Spinal cord (tissue), 10 donors: ENCODE results near the gene POU2F1. TPM values are rescaled to one million over a fixed set of nuclear protein-coding genes. Genes with fewer than 3 reads are reported as not detected.
A peak's percentile ranks its signal among the peaks of the same experiment; 100 is the strongest.
"Not testable (repeated sequence)": the region's sequence is repeated elsewhere in the genome, so short reads cannot be mapped to it uniquely, and the experiment has no call there.

ENCODE experiments used
- DNase-seq, 6 donors: peaks; one replicate each; pipeline versions ENCODE4 v3.0.0 to v3.0.0-alpha.2; 2013 to 2015; ENCODE audit warnings: low spot score in 6 of 6, low read depth in 4 of 6
- H3K27ac ChIP-seq: one replicate; pipeline ENCODE4 v1.5.1; 2013; ENCODE audit warnings: low read depth, low read length, control low read depth
- H3K27me3 ChIP-seq: one replicate; pipeline ENCODE4 v1.6.1; 2013; ENCODE audit warnings: low read length; ENCODE audit not compliant: control insufficient read depth, insufficient read depth
- H3K36me3 ChIP-seq: one replicate; pipeline ENCODE4 v1.6.1; 2013; ENCODE audit warnings: low read length; ENCODE audit not compliant: control insufficient read depth, insufficient read depth
- H3K4me1 ChIP-seq: one replicate; pipeline ENCODE4 v1.6.1; 2013; ENCODE audit warnings: low read length; ENCODE audit not compliant: control insufficient read depth, insufficient read depth
- H3K4me3 ChIP-seq: one replicate; pipeline ENCODE4 v1.5.1; 2013; ENCODE audit warnings: low read depth, low read length, control low read depth
- H3K9me3 ChIP-seq: one replicate; pipeline ENCODE4 v1.6.1; 2013; ENCODE audit warnings: low read length; ENCODE audit not compliant: control insufficient read depth, insufficient read depth
- WGBS: methylation state at CpG from one replicate; pipeline ENCODE4 v1.1.5; 2013; ENCODE audit warnings: missing lambda C conversion rate; ENCODE audit not compliant: insufficient coverage; 5-methylcytosine and 5-hydroxymethylcytosine counted together
- polyA plus RNA-seq, 2 donors: library from polyadenylated mRNA; unstranded; fragments of 120-200 nt; gene quantifications; one replicate each; pipeline ENCODE4 v1.2.1, GENCODE V29; 2013; ENCODE audit not compliant: insufficient read length in 2 of 2
- total RNA-seq, 2 donors: library from RNA; depleted of rRNA in 1 of 2; stranded (reverse); fragments of 120-200 nt in 1 of 2; fragments of >200 nt in 1 of 2; gene quantifications; one replicate each; pipeline versions ENCODE4 v1.2.3 to v1.2.4, GENCODE V29; 2013 to 2014
- donor health status: healthy.

The POU2F1 gene
- total and polyA plus RNA-seq, 4 donors = 14.2 to 28.8 (median 17.3) TPM

DNA sequence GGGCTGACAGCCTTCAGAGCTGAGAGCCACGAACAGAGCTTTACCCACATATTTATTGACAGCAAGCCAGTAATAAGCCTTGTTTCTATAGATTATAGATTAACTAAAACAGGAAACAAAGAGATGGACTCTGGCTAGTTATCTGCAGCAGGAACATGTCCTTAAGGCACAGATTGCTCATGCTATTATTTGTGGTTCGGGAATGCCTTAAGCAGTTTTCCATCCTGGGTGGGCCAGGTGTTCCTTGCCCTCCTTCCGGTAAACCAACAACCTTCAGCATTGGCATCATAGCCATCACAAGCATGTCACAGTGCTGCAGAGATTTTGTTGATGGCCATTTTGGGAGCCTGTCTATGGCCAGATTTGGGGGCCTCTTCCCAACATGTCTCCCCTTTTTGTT, 96.8 kb downstream of the POU2F1 start:
- no peaks in the 10 kb centered on the region for H3K4me1 ChIP-seq
- H3K27me3 ChIP-seq = no peaks in the 10 kb centered on the region
- H3K36me3 ChIP-seq = no peaks in the 10 kb centered on the region
- H3K4me3 ChIP-seq = no peak overlapping the region
- no peak for DNase-seq
- WGBS = 100% methylated on average over 2 of the region's 3 CpGs
- H3K9me3 ChIP-seq = peaks cover 10% of the 10 kb centered on the region
- no peak overlapping the region for H3K27ac ChIP-seq

DNA sequence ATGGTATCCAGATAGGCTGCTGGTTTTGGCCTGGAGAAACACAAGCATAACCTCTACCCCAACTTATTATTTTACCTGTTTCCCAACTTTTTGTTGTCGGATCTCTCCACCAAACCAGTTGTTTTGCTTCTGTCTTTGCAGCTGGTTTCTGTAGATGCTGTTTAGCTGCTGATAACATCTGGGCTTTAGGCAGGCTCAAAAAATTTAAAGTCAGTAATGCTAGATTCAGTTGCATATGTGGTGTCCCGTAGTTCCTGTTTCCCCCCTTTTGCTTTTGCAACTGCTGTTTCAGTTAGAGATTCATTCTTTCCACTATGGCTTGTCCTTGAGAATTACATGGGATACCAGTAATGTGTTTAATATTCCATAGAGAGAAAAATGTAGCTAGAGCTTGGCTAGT, 98.5 kb downstream of the POU2F1 start:
- not testable (repeated sequence) for H3K4me1 ChIP-seq, H3K4me3 ChIP-seq, H3K36me3 ChIP-seq, H3K27ac ChIP-seq, DNase-seq, H3K27me3 ChIP-seq
- H3K9me3 ChIP-seq = peaks cover 20% of the 10 kb centered on the region
- no CpG with 5 or more reads among the region's 2 CpGs for WGBS

GRCh38 chr1:167322483-167322882, 101.8 kb downstream of the POU2F1 start:
- peaks cover 20% of the 10 kb centered on the region for H3K9me3 ChIP-seq
- WGBS = 100% methylated on average over 5 of the region's 8 CpGs
- H3K36me3 ChIP-seq = no peaks in the 10 kb centered on the region
- no peak overlapping the region for H3K27ac ChIP-seq
- no peak for DNase-seq
- no peak overlapping the region for H3K4me3 ChIP-seq
- H3K27me3 ChIP-seq = no peaks in the 10 kb centered on the region
- H3K4me1 ChIP-seq = no peaks in the 10 kb centered on the region

DNA sequence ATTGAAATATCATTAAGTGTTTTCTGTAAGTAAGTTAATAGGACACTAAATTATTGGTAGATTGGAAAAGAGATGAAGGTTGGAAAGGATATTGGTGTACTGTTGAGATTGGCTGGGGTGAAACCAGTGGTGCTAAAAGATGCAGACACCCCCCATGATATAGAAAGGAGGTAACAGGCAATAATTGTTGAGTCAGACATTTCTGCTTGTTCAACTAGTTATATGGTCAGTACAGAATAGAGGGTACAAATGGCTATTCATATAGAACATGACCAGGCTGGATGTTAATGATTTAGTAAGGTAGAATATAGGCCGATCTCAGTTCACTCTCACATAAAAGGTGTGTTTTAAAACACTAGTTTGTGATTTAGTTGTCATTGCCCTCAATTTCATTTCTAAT, 104.5 kb downstream of the POU2F1 start:
- no peak for DNase-seq
- no peaks in the 10 kb centered on the region for H3K36me3 ChIP-seq
- no CpG with 5 or more reads among the region's 1 CpG for WGBS
- no peaks in the 10 kb centered on the region for H3K27me3 ChIP-seq
- H3K9me3 ChIP-seq = peaks cover 20% of the 10 kb centered on the region
- H3K27ac ChIP-seq = no peak overlapping the region
- H3K4me1 ChIP-seq = no peaks in the 10 kb centered on the region
- no peak overlapping the region for H3K4me3 ChIP-seq

GRCh38 chr1:167328306-167328815, 107.7 kb downstream of the POU2F1 start:
- H3K4me3 ChIP-seq = no peak overlapping the region
- H3K27ac ChIP-seq = peak overlapping the region; percentile 54
- WGBS = no CpG with 5 or more reads among the region's 4 CpGs
- H3K9me3 ChIP-seq = peaks cover under 1% of the 10 kb centered on the region
- H3K27me3 ChIP-seq = no peaks in the 10 kb centered on the region
- H3K36me3 ChIP-seq = no peaks in the 10 kb centered on the region
- no peaks in the 10 kb centered on the region for H3K4me1 ChIP-seq
- DNase-seq = peak in 4 of 6 donors; percentile 8 to 61 (median 18)

GRCh38 chr1:167328816-167329483, 108.3 kb downstream of the POU2F1 start:
- H3K36me3 ChIP-seq = no peaks in the 10 kb centered on the region
- H3K4me1 ChIP-seq = no peaks in the 10 kb centered on the region
- 4% methylated on average over 3 of the region's 8 CpGs for WGBS
- no peaks in the 10 kb centered on the region for H3K27me3 ChIP-seq
- DNase-seq = peak; percentile 62 to 97 (median 75)
- peak overlapping the region; percentile 33 for H3K4me3 ChIP-seq
- peak overlapping the region; percentile 59 for H3K27ac ChIP-seq
- H3K9me3 ChIP-seq = no peaks in the 10 kb centered on the region

- H3K4me3 ChIP-seq = peak overlapping the region; percentile 33
- no CpG with 5 or more reads among the region's 1 CpG for WGBS
- no peak overlapping the region for H3K27ac ChIP-seq
Observed at GRCh38 chr1:167330601-167331293, 110.1 kb downstream of the POU2F1 start.

DNA sequence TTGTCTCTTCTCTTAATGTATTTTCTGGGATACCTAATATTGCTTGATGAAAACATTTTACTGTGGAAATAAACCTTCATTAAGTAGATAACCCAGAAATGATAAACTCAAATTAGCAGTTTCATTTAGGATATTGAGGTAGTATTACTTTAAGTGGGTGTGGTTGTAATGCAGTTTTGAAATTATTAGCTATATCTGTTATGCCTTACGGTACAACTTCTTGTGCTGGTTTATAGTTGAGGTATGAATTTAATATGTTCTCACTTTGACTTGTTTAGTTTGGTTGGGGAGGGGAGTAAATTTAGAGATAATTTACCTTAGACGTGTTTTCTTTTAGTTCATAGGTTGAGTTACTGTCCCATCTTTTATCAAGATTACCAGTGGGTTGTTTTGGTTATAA, 111.0 kb downstream of the POU2F1 start:
- DNase-seq = no peak
- no peaks in the 10 kb centered on the region for H3K27me3 ChIP-seq
- 50% methylated on average over 1 of the region's 2 CpGs for WGBS
- H3K9me3 ChIP-seq = no peaks in the 10 kb centered on the region
- H3K36me3 ChIP-seq = no peaks in the 10 kb centered on the region
- no peak overlapping the region for H3K27ac ChIP-seq
- no peaks in the 10 kb centered on the region for H3K4me1 ChIP-seq
- peak overlapping the region; percentile 5 for H3K4me3 ChIP-seq

More at GRCh38 chr1:167330601-167331293, 110.1 kb downstream of the POU2F1 start:
- H3K36me3 ChIP-seq = no peaks in the 10 kb centered on the region
- no peak for DNase-seq
- H3K9me3 ChIP-seq = no peaks in the 10 kb centered on the region
- no peaks in the 10 kb centered on the region for H3K27me3 ChIP-seq
- no peaks in the 10 kb centered on the region for H3K4me1 ChIP-seq

DNA sequence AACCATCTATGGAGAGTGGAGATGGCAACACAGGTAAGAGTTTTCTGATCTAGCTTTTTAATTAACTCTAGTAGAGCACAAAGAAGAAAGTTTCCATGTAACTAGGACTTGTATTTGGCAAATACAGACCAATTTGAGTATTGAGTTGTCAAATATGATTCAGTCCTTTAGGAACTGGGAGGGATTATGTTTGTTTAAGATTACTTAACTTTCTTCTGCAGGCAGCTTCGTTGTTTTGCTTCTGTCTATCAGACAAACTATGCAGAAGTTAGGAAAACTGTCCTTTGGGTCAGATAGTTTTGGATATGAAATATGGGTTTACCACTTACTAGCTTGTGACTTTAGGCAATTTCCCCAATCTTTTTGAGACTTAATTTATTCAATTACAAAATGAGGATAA, 111.8 kb downstream of the POU2F1 start:
- no peaks in the 10 kb centered on the region for H3K36me3 ChIP-seq
- no peaks in the 10 kb centered on the region for H3K9me3 ChIP-seq
- H3K4me3 ChIP-seq = no peak overlapping the region
- H3K27ac ChIP-seq = no peak overlapping the region
- no peak for DNase-seq
- no CpG with 5 or more reads among the region's 1 CpG for WGBS
- no peaks in the 10 kb centered on the region for H3K27me3 ChIP-seq
- no peaks in the 10 kb centered on the region for H3K4me1 ChIP-seq

DNA sequence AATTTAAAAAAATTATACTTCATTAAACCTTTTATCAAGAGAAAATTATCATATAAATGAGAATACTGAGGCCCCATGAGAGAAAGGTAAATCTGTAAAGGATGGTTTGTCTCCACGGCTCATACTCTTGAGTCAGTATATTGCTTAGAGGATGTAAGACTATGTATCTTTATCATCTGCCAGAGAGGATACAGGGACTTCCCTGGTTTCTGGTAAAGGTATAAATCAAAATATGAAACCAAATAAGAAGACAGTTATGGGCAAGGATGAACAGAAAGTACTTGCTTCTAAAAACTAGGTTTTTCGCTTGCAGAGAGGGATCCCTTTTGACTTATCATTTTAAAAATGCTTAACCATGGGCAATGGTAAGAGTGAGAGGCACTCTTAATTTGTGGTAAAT, 112.4 kb downstream of the POU2F1 start:
- no peak overlapping the region for H3K4me3 ChIP-seq
- no peak for DNase-seq
- 100% methylated on average over 1 of the region's 2 CpGs for WGBS
- no peak overlapping the region for H3K27ac ChIP-seq
- no peaks in the 10 kb centered on the region for H3K9me3 ChIP-seq
- H3K27me3 ChIP-seq = no peaks in the 10 kb centered on the region
- no peaks in the 10 kb centered on the region for H3K36me3 ChIP-seq
- no peaks in the 10 kb centered on the region for H3K4me1 ChIP-seq
